ENCODE data around the gene MXI1.

DNA sequence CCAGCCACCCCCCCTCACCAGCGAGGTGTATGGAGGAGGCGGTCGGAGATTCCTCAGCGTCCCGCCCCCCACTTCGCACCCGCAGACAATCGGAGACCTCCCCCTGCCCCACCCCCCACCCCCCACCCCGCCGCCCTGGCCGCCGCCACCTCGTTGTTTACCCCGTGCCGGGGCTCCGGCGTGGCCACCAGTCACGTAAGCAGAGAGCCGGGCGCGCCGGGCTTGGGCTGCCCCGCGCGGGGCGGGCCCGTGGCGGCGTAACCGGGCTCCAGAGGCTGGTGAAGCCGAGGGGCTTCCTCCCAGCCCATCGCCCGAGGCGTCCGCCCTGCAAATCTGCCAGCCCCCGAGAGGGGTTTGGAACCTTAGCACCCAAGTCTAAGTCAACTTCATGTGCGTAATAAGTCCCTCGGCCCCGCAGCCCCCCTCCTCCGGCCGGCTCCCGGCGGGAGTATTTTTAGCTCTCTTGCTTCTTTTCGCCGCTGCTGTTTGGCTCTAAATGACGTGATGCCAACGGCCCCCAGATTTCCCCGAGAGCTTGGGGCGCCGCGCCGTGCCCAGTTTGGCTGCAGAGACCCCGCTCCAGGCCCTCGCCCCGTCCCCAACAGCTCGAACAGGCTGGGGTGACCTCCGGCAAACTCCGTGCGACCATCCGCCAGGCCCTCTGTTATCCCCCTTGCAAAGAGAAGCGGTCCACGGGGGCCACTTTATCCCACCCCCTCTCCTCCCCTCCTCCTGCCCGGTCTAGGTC, 2.7 kb downstream of the MXI1 start:
- TF ChIP-seq POLR2AphosphoS5 (IDR thresholded peaks at IDR 0.05; ENCODE audit: borderline replicate concordance, low read depth, low read length) (no peak), EZH2 (IDR thresholded peaks at IDR 0.05) (no peak), FOXP2 (optimal IDR thresholded peaks at IDR 0.05; ENCODE audit: control extremely low read depth, extremely low read length, insufficient read depth) (no peak)

All from SK-N-MC (cell line).